ENCODE measurements around the gene SH3BP2.

SH3BP2 gene

DNA sequence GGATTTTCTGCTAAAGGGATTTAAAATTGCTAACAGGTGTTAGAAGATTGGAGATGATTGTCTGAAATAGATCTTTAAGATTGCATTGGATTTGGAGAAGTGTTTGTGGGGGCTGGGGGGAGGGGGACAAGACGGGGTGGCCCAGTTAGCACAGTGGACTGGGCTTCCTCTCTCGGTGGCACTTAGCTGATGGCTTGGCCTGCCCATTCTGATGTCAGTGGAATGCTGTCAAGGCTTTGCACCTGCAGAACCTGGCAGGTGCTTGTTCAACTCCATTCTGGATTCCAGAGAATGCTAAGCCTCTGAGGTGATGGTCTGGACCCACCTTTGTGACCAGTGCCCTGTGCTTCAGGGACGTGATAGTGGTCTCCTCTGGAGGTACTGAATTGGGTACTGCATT lies 94.5 kb downstream of the SH3BP2 start:
- FAIRE-seq = no peak

DNA sequence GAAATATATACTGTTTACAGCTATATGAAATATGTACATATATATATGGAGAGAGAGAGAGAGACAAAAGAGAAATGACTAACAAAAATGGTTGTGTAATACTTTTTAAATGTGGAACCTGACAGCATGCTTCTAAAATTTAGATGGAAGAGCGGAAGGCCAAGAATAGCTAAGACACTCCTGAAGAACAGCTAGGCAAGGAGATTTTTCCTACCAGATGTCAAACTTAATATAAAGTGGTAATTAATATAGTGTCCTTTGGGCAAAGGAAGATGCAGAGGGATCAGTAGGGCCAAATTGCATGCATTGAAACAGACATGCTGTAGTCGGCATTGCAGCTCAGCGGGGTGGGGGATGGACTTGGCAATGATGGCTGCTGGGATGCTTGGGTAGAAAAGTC lies 96.0 kb downstream of the SH3BP2 start:
- FAIRE-seq = no peak

All from islet of Langerhans (tissue), 1 donor.